HG02852 (cell line): Measurements from ENCODE around the gene MRPL16.
"Not testable (repeated sequence)": the region's sequence is repeated elsewhere in the genome, so short reads cannot be mapped to it uniquely, and the experiment has no call there.

Source experiments
- ATAC-seq: cut with Tn5 transposase; IDR thresholded peaks from one replicate; pipeline ENCODE4 v1.9.1; 2021; ENCODE audit warnings: mild to moderate bottlenecking, moderate library complexity; ENCODE audit not compliant: unreplicated experiment

Gene MRPL16

DNA sequence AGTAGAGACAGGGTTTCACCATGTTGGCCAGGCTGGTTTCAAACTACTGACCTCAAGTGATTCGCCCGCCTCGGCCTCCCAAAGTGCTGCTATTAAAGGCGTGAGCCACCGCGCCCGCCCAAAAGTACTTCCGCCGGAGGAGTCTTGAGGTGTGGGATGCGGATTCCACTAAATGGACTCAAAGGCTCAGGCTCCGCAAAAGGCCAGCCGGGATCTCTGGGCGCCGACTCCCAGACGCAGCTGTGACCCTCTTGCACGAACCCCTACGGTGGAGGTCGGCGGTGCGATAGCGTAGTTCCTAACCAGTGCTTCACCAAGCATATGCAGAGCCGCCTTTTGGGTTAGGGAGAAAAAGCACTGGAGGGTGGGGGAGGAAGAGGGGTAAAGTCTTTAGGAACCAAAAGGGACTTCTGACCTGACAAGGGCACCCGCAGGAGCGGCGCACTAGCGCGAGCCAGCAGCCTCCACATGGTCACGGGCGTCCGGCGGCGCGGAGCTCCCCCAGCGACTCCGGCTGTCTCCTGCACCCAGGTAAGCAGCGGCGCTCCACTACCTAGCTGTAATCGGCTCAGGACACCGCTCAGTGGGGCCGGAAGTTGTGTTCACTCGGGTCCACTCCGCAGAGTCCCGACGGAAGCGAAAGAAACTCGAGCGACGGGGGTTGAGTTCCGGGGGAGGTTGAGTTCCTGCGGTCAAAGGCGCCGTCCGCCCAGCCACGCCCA lies at the start of gene MRPL16:
Gene MRPL16 (minus strand): TSS at position 590 of the 722 bp plus-strand sequence. CDS start 120 bp downstream, at position 470.
- ATAC-seq, result peak; percentile 98

DNA sequence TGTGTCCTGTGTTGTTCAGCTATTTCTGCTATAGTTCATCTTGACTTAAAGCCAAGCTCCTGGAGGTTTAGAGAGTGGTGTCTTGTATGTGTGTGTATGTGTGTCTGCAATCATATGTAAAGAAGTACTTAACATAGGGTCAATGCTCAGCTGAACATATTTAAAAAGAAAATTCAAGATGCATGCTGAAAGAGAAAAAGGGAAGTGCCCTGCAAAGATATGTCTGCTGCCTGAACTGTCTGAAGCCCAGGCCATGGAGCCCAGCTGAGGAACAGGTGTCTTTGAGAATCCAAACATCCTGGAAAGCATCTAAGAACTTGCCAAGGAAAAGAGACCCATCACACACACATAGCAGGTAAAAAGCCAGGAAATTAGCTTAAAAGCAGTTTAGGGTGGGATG lies 49.1 kb upstream of the MRPL16 start:
- ATAC-seq, result no peak

DNA sequence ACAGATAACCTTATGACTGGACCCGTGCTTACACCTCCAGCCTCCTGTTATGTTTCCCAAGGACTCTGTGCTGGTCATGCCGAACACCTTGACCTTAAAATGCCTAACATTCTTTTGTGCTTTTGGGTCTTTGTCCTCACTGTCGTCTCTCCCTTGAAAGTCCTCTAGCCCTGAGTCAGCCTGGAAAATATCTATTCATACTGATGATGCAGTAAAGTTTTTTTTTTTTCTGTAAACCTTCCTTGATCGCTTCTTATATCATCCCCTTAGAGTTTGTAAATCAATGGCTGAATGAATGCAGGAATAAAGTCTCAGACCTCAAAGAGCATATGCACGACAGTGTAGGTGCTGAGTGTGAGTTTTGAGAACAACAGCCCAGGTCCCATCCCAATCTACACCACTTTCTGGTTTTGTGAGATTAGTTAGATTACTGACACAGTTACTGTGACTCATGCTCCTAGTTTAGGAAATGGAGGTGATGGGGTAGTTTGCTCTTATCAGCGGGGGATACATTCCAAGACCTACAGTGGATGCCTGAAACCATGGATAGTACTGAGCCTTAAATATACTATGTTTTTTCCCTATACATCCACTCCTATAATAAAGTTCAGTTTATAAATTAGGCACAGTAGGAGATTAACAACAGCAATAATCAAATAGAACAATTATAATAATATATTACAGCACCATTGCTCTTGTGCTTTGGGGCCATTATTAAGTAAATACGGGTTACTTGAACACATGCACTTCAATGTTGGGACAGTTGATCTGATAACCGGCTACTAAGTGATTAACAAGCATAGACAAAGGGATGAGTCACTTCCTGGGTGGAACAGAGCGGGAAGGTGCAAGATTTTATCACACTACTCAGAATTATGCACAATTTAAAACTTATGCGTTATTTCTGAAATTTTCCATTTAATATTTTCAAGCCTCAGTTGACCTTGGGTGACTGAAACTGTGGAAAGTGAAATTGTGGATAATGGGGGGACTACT lies 47.2 kb upstream of the MRPL16 start:
- ATAC-seq, result no peak

DNA sequence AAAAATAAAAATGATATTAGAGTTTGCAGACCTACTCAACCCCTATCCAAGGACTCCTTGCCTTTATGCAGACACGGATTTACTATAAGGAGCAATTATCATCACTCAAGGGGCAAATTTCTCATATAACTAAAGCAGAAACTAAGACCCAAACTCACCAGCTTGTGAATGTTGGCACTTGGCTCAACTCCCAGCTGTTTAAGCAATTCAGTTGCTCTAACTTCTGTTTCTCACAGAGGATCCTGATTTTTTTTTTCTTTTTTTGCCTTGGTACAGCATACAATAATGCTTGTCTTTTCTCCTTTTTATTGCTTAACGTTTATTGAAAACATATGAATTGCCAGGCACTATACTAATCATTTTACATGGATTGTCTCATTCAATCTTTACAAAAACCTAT lies 44.3 kb upstream of the MRPL16 start:
- ATAC-seq, result no peak

- not testable (repeated sequence) for ATAC-seq
Observed at GRCh38 chr11:59851416-59851815, 40.8 kb upstream of the MRPL16 start.

DNA sequence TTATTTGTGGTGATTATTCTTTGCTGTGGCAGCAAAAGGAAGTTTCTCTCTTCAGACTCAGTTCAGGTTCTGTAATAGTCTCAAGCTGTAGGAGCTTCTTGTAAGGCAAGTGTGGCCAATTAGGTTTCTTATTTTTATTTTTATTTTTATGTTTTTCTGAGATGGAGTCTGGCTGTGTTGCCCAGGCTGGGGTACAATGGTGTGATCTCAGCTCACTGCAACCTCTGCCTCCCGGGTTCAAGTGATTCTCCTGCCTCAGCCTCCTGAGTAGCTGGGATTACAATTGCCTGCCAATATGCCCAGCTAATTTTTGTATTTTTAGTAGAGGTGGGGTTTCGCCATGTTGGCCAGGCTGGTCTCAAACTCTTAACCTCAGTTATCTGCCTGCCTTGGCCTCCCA lies 39.0 kb upstream of the MRPL16 start:
- ATAC-seq, result not testable (repeated sequence)

DNA sequence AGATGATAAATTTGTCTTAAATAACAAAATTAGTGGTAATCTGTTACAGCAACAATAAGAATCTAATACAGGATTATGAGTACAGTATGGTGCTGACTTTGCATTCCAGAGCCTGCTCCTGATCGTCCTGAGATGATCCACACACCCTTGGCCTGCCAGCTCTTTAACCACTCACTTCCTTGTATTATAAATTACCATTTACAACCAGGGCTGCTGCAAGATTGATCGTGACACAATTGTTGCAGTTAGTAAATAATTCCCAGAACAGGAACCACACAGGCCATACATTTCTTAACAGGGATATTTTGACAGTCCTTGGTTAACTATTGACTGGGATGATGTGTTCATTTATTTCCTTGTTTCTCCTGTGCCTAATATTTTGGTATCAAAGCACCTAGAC lies 38.6 kb upstream of the MRPL16 start:
- ATAC-seq, result no peak

- ATAC-seq, result not testable (repeated sequence)
Observed at GRCh38 chr11:59848439-59848838, 37.9 kb upstream of the MRPL16 start.

DNA sequence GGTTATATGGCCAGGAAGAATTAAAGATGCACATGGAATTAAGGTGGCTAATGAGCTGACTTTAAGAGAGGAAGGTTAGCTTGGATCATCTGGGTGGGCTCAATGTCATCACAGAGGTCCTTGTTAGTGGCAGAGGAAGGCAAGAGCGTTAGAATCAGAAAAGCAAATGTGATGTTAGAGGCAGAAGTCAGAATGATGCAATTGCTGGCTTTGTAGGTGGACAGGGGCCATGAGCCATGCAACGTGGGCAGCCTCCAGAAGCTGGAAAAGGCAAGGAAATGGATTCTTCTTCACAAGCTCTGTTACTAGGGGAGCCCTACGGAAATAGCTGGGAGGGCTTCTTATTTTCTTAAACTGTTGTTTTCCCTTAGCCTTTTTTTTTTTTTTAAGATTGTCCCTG lies 37.0 kb upstream of the MRPL16 start:
- no peak for ATAC-seq

- no peak for ATAC-seq
Observed at GRCh38 chr11:59846556-59846955, 36.0 kb upstream of the MRPL16 start.

DNA sequence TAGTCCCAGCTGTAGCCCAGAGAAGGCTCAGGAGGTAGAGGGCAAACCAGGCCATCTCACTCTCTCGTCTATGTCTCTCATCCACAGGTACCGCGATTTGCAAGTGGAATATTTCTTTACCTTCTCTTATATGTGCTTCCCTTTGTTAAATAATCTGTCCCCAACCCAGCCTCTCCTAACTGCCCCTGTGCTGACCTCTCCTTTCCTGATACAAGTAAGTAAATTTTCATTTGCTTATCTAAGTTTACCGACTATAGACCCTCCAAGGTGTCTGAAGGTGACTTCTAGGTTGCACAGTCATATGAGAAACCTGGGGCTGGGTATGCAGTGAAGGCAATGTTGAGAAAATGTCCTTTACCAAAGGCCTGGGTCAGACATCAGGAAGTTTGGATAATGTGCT lies 34.8 kb upstream of the MRPL16 start, which contains the start of gene CBLIF:
Gene CBLIF (minus strand): TSS at position 101 of the 400 bp plus-strand sequence. CDS start 46 bp downstream, at position 55.
- no peak for ATAC-seq

- no peak for ATAC-seq
Observed at GRCh38 chr11:59842316-59842715, 31.7 kb upstream of the MRPL16 start.

DNA sequence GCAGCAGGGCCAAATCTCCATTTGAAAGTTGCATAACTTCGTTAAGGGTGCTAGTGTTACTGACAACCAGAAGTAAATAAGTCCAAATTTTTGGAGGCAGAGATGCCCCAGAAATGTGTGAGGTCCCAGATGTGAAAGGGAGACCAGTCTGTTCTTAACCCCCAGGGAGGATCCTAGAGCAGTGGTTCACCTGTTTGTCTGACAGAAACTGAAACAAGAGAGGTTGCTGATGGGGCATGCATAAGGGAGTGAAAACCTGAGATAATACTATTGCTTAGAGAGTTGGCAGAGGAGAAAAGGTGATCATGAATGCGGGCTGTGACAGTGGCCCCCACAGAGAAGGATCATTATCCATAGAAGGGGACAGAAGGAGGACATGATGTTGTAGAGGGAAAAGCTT lies 30.9 kb upstream of the MRPL16 start:
- no peak for ATAC-seq

GRCh38 chr11:59839615-59840014 lies 29.0 kb upstream of the MRPL16 start:
- ATAC-seq, result no peak

DNA sequence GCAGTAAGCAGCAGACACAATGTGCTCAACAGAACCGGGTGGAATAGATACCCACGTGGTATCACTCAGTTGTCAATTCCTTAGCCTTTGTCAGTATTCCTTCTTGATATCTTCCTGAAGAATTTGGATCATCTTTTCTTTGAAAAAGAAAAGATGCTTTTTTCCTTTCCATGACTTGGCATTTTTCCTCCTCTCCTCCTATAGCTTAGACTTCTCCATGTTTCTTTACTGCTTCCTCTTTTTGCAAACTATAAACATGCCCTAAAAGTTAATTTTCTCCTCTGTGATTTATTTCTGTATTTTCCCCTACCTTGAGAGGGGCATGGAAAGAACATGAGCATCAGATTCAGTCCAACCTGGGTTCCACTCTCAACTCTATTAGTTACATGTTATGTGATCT lies 23.0 kb upstream of the MRPL16 start:
- ATAC-seq, result no peak

DNA sequence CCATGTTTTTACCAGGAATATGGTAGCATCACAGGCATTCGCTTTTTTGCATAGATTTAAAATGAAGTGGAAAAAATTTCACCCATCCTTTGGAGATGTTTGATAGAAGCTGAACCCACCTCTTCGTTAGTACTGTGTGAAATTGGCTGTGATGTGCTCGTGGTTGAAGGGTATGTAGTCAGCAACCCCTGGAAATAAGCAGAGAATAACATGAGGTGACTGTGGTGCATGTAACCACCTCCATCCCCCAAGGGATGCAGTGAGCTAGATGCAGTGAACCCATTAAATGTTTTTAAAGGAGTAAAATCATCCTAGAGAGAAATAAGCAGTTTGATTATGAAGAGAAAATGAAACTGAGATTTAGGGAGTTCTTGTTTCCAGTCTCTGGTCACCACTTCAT lies 18.8 kb upstream of the MRPL16 start:
- ATAC-seq, result no peak

DNA sequence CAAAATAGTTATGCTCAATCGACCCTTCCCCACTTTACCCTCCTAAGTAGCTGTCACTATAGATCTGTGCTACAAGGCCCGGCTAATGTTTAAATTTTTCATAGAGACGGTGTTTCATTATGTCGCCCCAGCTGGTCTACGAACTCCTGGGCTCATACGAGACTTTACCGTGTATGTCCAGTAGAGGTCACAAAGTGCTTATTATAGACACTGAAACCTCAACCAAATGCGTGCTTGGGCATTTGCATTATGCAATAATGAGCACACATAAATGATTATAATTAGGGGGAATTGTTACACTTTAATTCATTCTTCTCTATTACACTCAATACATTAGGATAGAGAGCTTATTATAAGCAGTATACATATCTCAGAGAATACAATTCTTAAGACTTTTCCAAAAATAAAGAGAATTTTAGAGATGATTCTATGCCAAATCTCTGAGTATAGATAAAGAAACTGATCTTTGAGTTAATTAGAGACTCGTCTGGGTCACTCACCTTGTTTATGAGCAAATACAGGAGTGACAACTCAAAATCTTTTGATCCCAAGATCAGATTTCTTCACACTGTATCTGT lies 12.5 kb upstream of the MRPL16 start:
- peak; percentile 87 for ATAC-seq

GRCh38 chr11:59818572-59818971 lies 8.0 kb upstream of the MRPL16 start:
- no peak for ATAC-seq

- not testable (repeated sequence) for ATAC-seq
Observed at GRCh38 chr11:59816434-59816833, 5.9 kb upstream of the MRPL16 start.

DNA sequence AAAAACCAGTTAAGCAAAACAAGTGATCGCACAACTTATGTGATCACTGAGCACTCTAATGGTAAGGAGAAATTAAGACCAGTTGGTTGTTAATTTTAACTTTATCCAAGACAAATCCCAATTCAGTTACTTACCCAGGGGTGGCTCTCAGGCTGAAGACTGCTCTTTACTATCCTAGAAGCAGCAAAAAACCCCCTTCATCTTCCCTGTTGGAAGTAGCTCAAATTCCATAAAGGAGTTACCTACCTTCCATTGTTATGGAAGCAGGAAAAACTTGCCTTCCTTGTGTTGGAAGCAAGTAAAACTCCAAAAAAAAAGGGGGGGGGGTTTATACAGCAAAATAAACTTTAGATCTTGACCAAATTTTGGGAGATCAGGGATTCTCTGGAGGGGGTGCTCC lies 5.2 kb upstream of the MRPL16 start:
- ATAC-seq, result no peak

- no peak for ATAC-seq
Observed at GRCh38 chr11:59814021-59814420, 3.4 kb upstream of the MRPL16 start.
